Measurements from ENCODE around the gene ZNF468.
"Not testable (repeated sequence)": the region's sequence is repeated elsewhere in the genome, so short reads cannot be mapped to it uniquely, and the experiment has no call there.

- not testable (repeated sequence) for TF ChIP-seq POLR2A, POLR2AphosphoS5, EP300 (IDR thresholded peaks at IDR 0.05)
- TF ChIP-seq, protein P1, sequence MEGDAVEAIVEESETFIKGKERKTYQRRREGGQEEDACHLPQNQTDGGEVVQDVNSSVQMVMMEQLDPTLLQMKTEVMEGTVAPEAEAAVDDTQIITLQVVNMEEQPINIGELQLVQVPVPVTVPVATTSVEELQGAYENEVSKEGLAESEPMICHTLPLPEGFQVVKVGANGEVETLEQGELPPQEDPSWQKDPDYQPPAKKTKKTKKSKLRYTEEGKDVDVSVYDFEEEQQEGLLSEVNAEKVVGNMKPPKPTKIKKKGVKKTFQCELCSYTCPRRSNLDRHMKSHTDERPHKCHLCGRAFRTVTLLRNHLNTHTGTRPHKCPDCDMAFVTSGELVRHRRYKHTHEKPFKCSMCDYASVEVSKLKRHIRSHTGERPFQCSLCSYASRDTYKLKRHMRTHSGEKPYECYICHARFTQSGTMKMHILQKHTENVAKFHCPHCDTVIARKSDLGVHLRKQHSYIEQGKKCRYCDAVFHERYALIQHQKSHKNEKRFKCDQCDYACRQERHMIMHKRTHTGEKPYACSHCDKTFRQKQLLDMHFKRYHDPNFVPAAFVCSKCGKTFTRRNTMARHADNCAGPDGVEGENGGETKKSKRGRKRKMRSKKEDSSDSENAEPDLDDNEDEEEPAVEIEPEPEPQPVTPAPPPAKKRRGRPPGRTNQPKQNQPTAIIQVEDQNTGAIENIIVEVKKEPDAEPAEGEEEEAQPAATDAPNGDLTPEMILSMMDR (IDR thresholded peaks at IDR 0.05): not testable (repeated sequence)
Measured at GRCh38 chr19:52820472-52821203, 36.8 kb downstream of the ZNF468 start.

Measured in sigmoid colon (tissue), 4 donors.